Measurements from ENCODE around the gene CSKMT. TPM values are rescaled to one million over a fixed set of nuclear protein-coding genes. Genes with fewer than 3 reads are reported as not detected.

CSKMT gene
- total and polyA plus RNA-seq, 10 of the 15 experiments (the other 5 are each of a cell fraction or from before 2014, with no cell fraction given), result 7.0 to 213 (median 21.6) TPM

DNA sequence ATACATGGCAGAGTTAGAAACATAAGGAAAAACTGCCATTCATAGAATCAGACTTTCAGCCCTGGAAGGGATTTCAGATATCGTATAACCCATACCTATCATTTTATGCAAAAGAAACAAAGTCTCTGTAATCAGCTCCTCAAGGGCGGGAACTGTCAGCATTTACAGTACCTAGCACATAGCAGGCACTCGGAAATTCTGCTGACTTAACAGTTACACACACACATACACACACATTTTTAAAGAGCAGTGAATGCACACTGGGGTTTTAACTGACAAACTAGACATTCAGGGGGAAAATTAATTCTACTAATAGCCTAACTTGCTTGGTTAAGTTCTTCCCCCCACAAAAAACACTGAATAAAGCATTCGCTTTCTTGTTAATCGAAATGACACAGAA, 51.1 kb downstream of the CSKMT start:
- Histone ChIP-seq H4K20me1 (ENCODE audit: control insufficient read depth, insufficient read depth) (no peaks in the 10 kb centered on the region; the same call in 1 of the 2 replicates), H3K36me3 (ENCODE audit: control insufficient read depth in 2 of 2, insufficient read depth in 2 of 2, low read length in 1 of 2) (peaks cover 29 to 59% of the 10 kb centered on the region in 2 experiments), H3K27ac (ENCODE audit: control insufficient read depth, insufficient read depth) (no peak overlapping the region), H3K9ac (ENCODE audit: control insufficient read depth, insufficient read depth, low read length) (no peak overlapping the region), H3K9me3 (replicated peaks; ENCODE audit: control insufficient read depth, insufficient read depth, low read length) (no peaks in the 10 kb centered on the region), H3K4me3 (no peak overlapping the region), H2AFZ (ENCODE audit: control insufficient read depth, low read depth, low read length) (no peak overlapping the region), H3K4me2 (ENCODE audit: control insufficient read depth, insufficient read depth) (no peak overlapping the region), H3K27me3 (replicated peaks in 1 of 2; ENCODE audit: control insufficient read depth in 2 of 2, insufficient read depth in 2 of 2, low read length in 1 of 2) (no peaks in the 10 kb centered on the region), H3K79me2 (ENCODE audit: control insufficient read depth, insufficient read depth, low read length) (peaks cover 5% of the 10 kb centered on the region), H3K4me1 (ENCODE audit: control insufficient read depth, insufficient read depth, low read length) (peaks cover 13% of the 10 kb centered on the region)
- RAD21 ChIA-PET (ENCODE audit: unreplicated experiment), result no interaction called here
- no peak for TF ChIP-seq ZNF24 (IDR thresholded peaks at IDR 0.05)
- no peak for ATAC-seq
- no TSS peak for BruUV-seq (replicated peaks)
- WGBS (ENCODE audit: insufficient coverage, insufficient replicate concordance, low lambda C conversion rate, missing lambda C conversion rate), result over 99% methylated on average over 5 of the region's 5 CpGs
- SMC1A ChIA-PET (ENCODE audit: uncharacterized antibody, unreplicated experiment), result interaction anchor here (0.7 kb wide), 1 partner anchor 8 kb away, joined by 3 read pairs; no protein-coding TSS in a partner anchor
- POLR2A ChIA-PET, result interaction anchor here (0.5 to 5.5 kb wide), 4 partner anchors 10 to 53 kb away, joined by 3 to 40 read pairs (median 4); partner anchors contain the start of genes HNRNPUL2, POLR2G and TTC9C
- DNase-seq (ENCODE audit: low read depth, low spot score), result no peak
- in situ Hi-C loops (cut with MboI) (no loop called here), intact Hi-C loops (cut with micrococcal nuclease; ENCODE audit: unreplicated experiment) (no loop called here)
- CTCF ChIA-PET, result interaction anchor here (1.0 to 1.5 kb wide), 3 partner anchors 8 to 35 kb away, joined by 3 to 7 read pairs (median 3); no protein-coding TSS in a partner anchor
- FAIRE-seq, result no peak

- Histone ChIP-seq H3K4me3 (no peak overlapping the region), H4K20me1 (ENCODE audit: control insufficient read depth, insufficient read depth) (no peaks in the 10 kb centered on the region; the same call in 1 of the 2 replicates), H3K79me2 (ENCODE audit: control insufficient read depth, insufficient read depth, low read length) (peaks cover 11% of the 10 kb centered on the region), H3K36me3 (ENCODE audit: control insufficient read depth in 2 of 2, insufficient read depth in 2 of 2, low read length in 1 of 2) (peaks cover 29 to 59% of the 10 kb centered on the region in 2 experiments), H3K4me2 (ENCODE audit: control insufficient read depth, insufficient read depth) (no peak overlapping the region), H2AFZ (ENCODE audit: control insufficient read depth, low read depth, low read length) (no peak overlapping the region), H3K27me3 (replicated peaks in 1 of 2; ENCODE audit: control insufficient read depth in 2 of 2, insufficient read depth in 2 of 2, low read length in 1 of 2) (no peaks in the 10 kb centered on the region), H3K9ac (ENCODE audit: control insufficient read depth, insufficient read depth, low read length) (no peak overlapping the region), H3K4me1 (ENCODE audit: control insufficient read depth, insufficient read depth, low read length) (peaks cover 13% of the 10 kb centered on the region), H3K27ac (ENCODE audit: control insufficient read depth, insufficient read depth) (no peak overlapping the region), H3K9me3 (replicated peaks; ENCODE audit: control insufficient read depth, insufficient read depth, low read length) (no peaks in the 10 kb centered on the region)
- in situ Hi-C loops (cut with MboI) (no loop called here), intact Hi-C loops (cut with micrococcal nuclease; ENCODE audit: unreplicated experiment) (no loop called here)
- SMC1A ChIA-PET (ENCODE audit: uncharacterized antibody, unreplicated experiment), result no interaction called here
- POLR2A ChIA-PET, result interaction anchor here (1.0 to 5.5 kb wide), 3 partner anchors 10 to 89 kb away, joined by 3 to 40 read pairs (median 3); partner anchors contain the start of genes HNRNPUL2, POLR2G and TTC9C
- FAIRE-seq (no peak), DNase-seq (ENCODE audit: low read depth, low spot score) (no peak), ATAC-seq (no peak)
- CTCF ChIA-PET, result interaction anchor here (1.0 to 1.2 kb wide), 2 partner anchors 15 to 36 kb away, joined by 3 read pairs; no protein-coding TSS in a partner anchor
- RAD21 ChIA-PET (ENCODE audit: unreplicated experiment), result no interaction called here
- no TSS peak for BruUV-seq (replicated peaks)
- over 99% methylated on average over 11 of the region's 11 CpGs for WGBS (ENCODE audit: insufficient coverage, insufficient replicate concordance, low lambda C conversion rate, missing lambda C conversion rate)
- TF ChIP-seq NR2C1 (IDR thresholded peaks at IDR 0.05) (no peak), USF2 (IDR thresholded peaks at IDR 0.05; ENCODE audit: borderline replicate concordance, low read depth, low read length) (no peak), IKZF1 (conservative IDR thresholded peaks at IDR 0.05) (no peak), NKRF (conservative IDR thresholded peaks at IDR 0.05) (no peak), WRNIP1 (IDR thresholded peaks at IDR 0.05; ENCODE audit: borderline replicate concordance, low read depth, low read length) (no peak), RUNX3 (IDR thresholded peaks at IDR 0.05; ENCODE audit: low read length) (no peak), POLR2A (IDR thresholded peaks at IDR 0.05; ENCODE audit: low read depth, low read length) (no peak), RFX5 (IDR thresholded peaks at IDR 0.05; ENCODE audit: low read depth, low read length) (no peak), MEF2B (IDR thresholded peaks at IDR 0.05; ENCODE audit: partially characterized antibody, poor library complexity, severe bottlenecking) (no peak), STAT3 (IDR thresholded peaks at IDR 0.05; ENCODE audit: low read depth, low read length) (no peak), NFYB (IDR thresholded peaks at IDR 0.05; ENCODE audit: insufficient read depth, low read depth, low read length) (no peak), ZSCAN29 (IDR thresholded peaks at IDR 0.05) (no peak), KAT2A (conservative IDR thresholded peaks at IDR 0.05; ENCODE audit: control insufficient read depth, low read depth, low read length) (no peak), ZNF217 (IDR thresholded peaks at IDR 0.05) (no peak), ZNF274 (IDR thresholded peaks at IDR 0.05; ENCODE audit: insufficient read depth, insufficient read length) (no peak), TCF7 (IDR thresholded peaks at IDR 0.05; ENCODE audit: borderline replicate concordance) (no peak)
Measured at GRCh38 chr11:62716816-62717215, 51.7 kb downstream of the CSKMT start.
